Measurements from ENCODE around the gene HTR2A.

DNA sequence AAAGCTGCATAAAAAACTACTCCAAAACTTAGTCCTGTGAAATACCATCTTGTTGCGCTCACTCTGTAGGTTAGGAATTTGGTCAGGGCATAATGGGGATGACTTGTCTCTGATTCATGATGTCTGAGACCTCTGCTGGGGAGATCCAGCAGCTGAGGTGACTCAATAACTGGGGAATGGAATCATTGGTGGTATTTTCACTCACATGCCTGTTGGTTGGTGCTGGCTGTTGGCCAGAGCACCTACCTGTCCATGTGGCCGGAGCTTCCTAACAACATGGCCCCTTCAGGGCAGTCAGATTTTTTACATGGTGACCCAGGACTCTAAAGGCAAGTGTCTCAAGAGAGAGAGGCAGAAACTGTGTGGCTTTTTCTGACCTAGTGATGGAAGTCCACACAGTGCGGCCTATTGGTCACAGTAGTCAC, 92.5 kb downstream of the HTR2A start:
- TF ChIP-seq, protein P1, sequence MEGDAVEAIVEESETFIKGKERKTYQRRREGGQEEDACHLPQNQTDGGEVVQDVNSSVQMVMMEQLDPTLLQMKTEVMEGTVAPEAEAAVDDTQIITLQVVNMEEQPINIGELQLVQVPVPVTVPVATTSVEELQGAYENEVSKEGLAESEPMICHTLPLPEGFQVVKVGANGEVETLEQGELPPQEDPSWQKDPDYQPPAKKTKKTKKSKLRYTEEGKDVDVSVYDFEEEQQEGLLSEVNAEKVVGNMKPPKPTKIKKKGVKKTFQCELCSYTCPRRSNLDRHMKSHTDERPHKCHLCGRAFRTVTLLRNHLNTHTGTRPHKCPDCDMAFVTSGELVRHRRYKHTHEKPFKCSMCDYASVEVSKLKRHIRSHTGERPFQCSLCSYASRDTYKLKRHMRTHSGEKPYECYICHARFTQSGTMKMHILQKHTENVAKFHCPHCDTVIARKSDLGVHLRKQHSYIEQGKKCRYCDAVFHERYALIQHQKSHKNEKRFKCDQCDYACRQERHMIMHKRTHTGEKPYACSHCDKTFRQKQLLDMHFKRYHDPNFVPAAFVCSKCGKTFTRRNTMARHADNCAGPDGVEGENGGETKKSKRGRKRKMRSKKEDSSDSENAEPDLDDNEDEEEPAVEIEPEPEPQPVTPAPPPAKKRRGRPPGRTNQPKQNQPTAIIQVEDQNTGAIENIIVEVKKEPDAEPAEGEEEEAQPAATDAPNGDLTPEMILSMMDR (IDR thresholded peaks at IDR 0.05; ENCODE audit: insufficient read depth, low read length, poor library complexity, severe bottlenecking): no peak
- no peak for TF ChIP-seq EZH2phosphoT487 (conservative IDR thresholded peaks at IDR 0.05; ENCODE audit: low read length)

Measured in SU-DHL-6 (cell line).